IMR-90 (cell line): ENCODE data around the gene NOXO1. TPM values are rescaled to one million over a fixed set of nuclear protein-coding genes. Genes with fewer than 3 reads are reported as not detected.

Experiments used
- ATAC-seq: fragments of 200-7000 bp; cut with Tn5 transposase; 2 replicates; pipeline ENCODE4 v1.9.1; 2020; ENCODE audit warnings: low read depth, mild to moderate bottlenecking, moderate library complexity
- BruUV-seq: library from RNA; stranded (reverse); fragments of 400-500 nt; replicated peaks from 2 replicates; lab custom pipeline; 2021; lab: Mats Ljungman, UMichigan
- CTCF ChIA-PET: fragments of 300-600 bp; formaldehyde crosslinking; extraction: SDS; loops from one replicate; lab custom pipeline; 2021; ENCODE audit warnings: antibody characterized with exemption; lab: Yijun Ruan, JAX
- POLR2A ChIA-PET: fragments of 300-600 bp; sonication (Branson Sonifier 250); formaldehyde crosslinking; loops from one replicate; lab custom pipeline; 2022; ENCODE audit warnings: antibody characterized with exemption; ENCODE audit not compliant: unreplicated experiment; lab: Charles Lee
- DNase-seq: peaks from one replicate; pipeline ENCODE4 v3.0.0; 2013
- H2AFZ ChIP-seq: replicated peaks from 2 replicates; pipeline ENCODE3; 2013; ENCODE audit warnings: low read length, mild to moderate bottlenecking; ENCODE audit not compliant: poor library complexity
- H2AK5ac ChIP-seq: 2 replicates; pipeline ENCODE4 v1.6.1; 2013; ENCODE audit warnings: low read depth, low read length, inconsistent platforms
- H2AK9ac ChIP-seq: replicated peaks from 2 replicates; pipeline ENCODE3; 2013; ENCODE audit warnings: mild to moderate bottlenecking, low read depth, low read length, moderate library complexity; ENCODE audit not compliant: poor library complexity
- H2BK120ac ChIP-seq: 2 replicates; pipeline ENCODE4 v1.6.1; 2013; ENCODE audit warnings: low read depth, low read length, inconsistent platforms
- H2BK15ac ChIP-seq: 3 replicates; pipeline ENCODE4 v1.6.1; 2013; ENCODE audit warnings: low read depth, low read length, inconsistent platforms
- H2BK20ac ChIP-seq: 2 replicates; pipeline ENCODE4 v1.6.1; 2013; ENCODE audit warnings: low read depth, mild to moderate bottlenecking, inconsistent platforms, low read length, moderate library complexity
- H2BK5ac ChIP-seq: 2 replicates; pipeline ENCODE4 v1.6.1; 2013; ENCODE audit warnings: mild to moderate bottlenecking, low read depth, low read length, inconsistent platforms; ENCODE audit not compliant: poor library complexity, severe bottlenecking
- H3K14ac ChIP-seq: replicated peaks from 2 replicates; pipeline ENCODE4 v1.6.1; 2013; ENCODE audit warnings: low read depth, low read length, inconsistent platforms
- H3K18ac ChIP-seq: 2 replicates; pipeline ENCODE4 v1.6.1; 2013; ENCODE audit warnings: low read depth, low read length, control low read depth
- H3K23ac ChIP-seq: 2 replicates; pipeline ENCODE4 v1.6.1; 2013; ENCODE audit warnings: low read depth, low read length, inconsistent platforms
- H3K27ac ChIP-seq: 2 replicates; pipeline ENCODE4 v1.5.1; 2013; ENCODE audit warnings: mild to moderate bottlenecking, control low read depth, low read length; ENCODE audit not compliant: insufficient read depth
- H3K27me3 ChIP-seq: 2 replicates; pipeline ENCODE4 v1.6.1; 2013; ENCODE audit warnings: low read length; ENCODE audit not compliant: control insufficient read depth, insufficient read depth
- H3K36me3 ChIP-seq: 2 replicates; pipeline ENCODE4 v1.6.1; 2013; ENCODE audit warnings: low read length, mixed read lengths; ENCODE audit not compliant: control insufficient read depth, insufficient read depth
- H3K4ac ChIP-seq: 2 replicates; pipeline ENCODE4 v1.6.1; 2013; ENCODE audit warnings: low read depth, low read length, inconsistent platforms
- H3K4me1 ChIP-seq: 2 replicates; pipeline ENCODE4 v1.6.1; 2013; ENCODE audit warnings: low read length, mixed read lengths; ENCODE audit not compliant: control insufficient read depth, insufficient read depth
- H3K4me2 ChIP-seq: 2 replicates; pipeline ENCODE4 v1.6.1; 2013; ENCODE audit warnings: low read depth, mild to moderate bottlenecking, control low read depth, low read length, moderate library complexity
- H3K4me3 ChIP-seq: 2 replicates; pipeline ENCODE4 v1.5.1; 2013; ENCODE audit warnings: low read depth, mild to moderate bottlenecking, control low read depth, low read length, moderate library complexity; ENCODE audit not compliant: insufficient read depth
- H3K56ac ChIP-seq: 2 replicates; pipeline ENCODE4 v1.6.1; 2013; ENCODE audit warnings: low read length, inconsistent platforms; ENCODE audit not compliant: insufficient read depth; ENCODE audit errors: extremely low read depth
- H3K79me1 ChIP-seq, 2 experiments: 2 replicates each; pipeline ENCODE4 v1.6.1; 2013; ENCODE audit warnings: low read length in 2 of 2, inconsistent platforms in 1 of 2, low read depth in 1 of 2
- H3K9ac ChIP-seq: 2 replicates; pipeline ENCODE4 v1.6.1; 2013; ENCODE audit warnings: low read depth, low read length, control low read depth
- H3K9me1 ChIP-seq: 2 replicates; pipeline ENCODE4 v1.6.1; 2013; ENCODE audit warnings: low read length, inconsistent platforms; ENCODE audit not compliant: insufficient read depth
- H3K9me3 ChIP-seq: 2 replicates; pipeline ENCODE4 v1.6.1; 2013; ENCODE audit warnings: low read length; ENCODE audit not compliant: control insufficient read depth, insufficient read depth
- H4K20me1 ChIP-seq: 2 replicates; pipeline ENCODE4 v1.6.1; 2013; ENCODE audit warnings: low read length, inconsistent platforms; ENCODE audit not compliant: insufficient read depth
- H4K5ac ChIP-seq: 2 replicates; pipeline ENCODE4 v1.6.1; 2013; ENCODE audit warnings: mild to moderate bottlenecking, low read depth, low read length, control low read depth
- H4K8ac ChIP-seq, 2 experiments: 2 replicates each; pipeline ENCODE4 v1.6.1; 2013; ENCODE audit warnings: low read depth in 2 of 2, low read length in 2 of 2, control low read depth in 1 of 2, inconsistent platforms in 1 of 2
- H4K91ac ChIP-seq: 2 replicates; pipeline ENCODE4 v1.6.1; 2013; ENCODE audit warnings: low read depth, low read length, inconsistent platforms; ENCODE audit not compliant: insufficient read depth
- BHLHE40 ChIP-seq: fragments of 150-350 bp; IDR thresholded peaks from 2 replicates; pipeline ENCODE4 v1.6.1; 2016; ENCODE audit warnings: mild to moderate bottlenecking, low read depth, low read length
- CEBPB ChIP-seq: IDR thresholded peaks from 2 replicates; pipeline ENCODE4 v1.6.1; 2012; ENCODE audit warnings: low read depth, low read length, improper control_type of control experiment
- CHD1 ChIP-seq: IDR thresholded peaks from 2 replicates; pipeline ENCODE4 v1.6.1; 2012; ENCODE audit warnings: low read depth, low read length, improper control_type of control experiment
- FOS ChIP-seq: fragments of 150-350 bp; IDR thresholded peaks from 2 replicates; pipeline ENCODE4 v1.6.1; 2016; ENCODE audit warnings: low read depth, low read length
- MAFK ChIP-seq: IDR thresholded peaks from 2 replicates; pipeline ENCODE4 v1.6.1; 2012; ENCODE audit warnings: low read depth, low read length, improper control_type of control experiment
- MAZ ChIP-seq: IDR thresholded peaks from 2 replicates; pipeline ENCODE4 v1.6.1; 2012; ENCODE audit warnings: low read depth, mild to moderate bottlenecking, low read length, improper control_type of control experiment, moderate library complexity, borderline replicate concordance
- MXI1 ChIP-seq: IDR thresholded peaks from 2 replicates; pipeline ENCODE4 v1.6.1; 2012; ENCODE audit warnings: low read depth, mild to moderate bottlenecking, low read length, moderate library complexity, borderline replicate concordance
- NFE2L2 ChIP-seq: fragments of 150-350 bp; IDR thresholded peaks from 2 replicates; pipeline ENCODE4 v1.6.1; 2016; ENCODE audit warnings: low read depth, mild to moderate bottlenecking, low read length
- POLR2A ChIP-seq: IDR thresholded peaks from 2 replicates; pipeline ENCODE4 v1.6.1; 2012; ENCODE audit warnings: mild to moderate bottlenecking, low read depth, low read length
- RAD21 ChIP-seq: IDR thresholded peaks from 2 replicates; pipeline ENCODE4 v1.6.1; 2012; ENCODE audit warnings: low read length, improper control_type of control experiment
- RCOR1 ChIP-seq: IDR thresholded peaks from 2 replicates; pipeline ENCODE4 v1.6.1; 2012; ENCODE audit warnings: mild to moderate bottlenecking, low read length, improper control_type of control experiment; ENCODE audit not compliant: insufficient replicate concordance
- RFX5 ChIP-seq: IDR thresholded peaks from 2 replicates; pipeline ENCODE4 v1.8.0; 2012; ENCODE audit warnings: low read depth, mild to moderate bottlenecking, low read length, moderate library complexity
- SMC3 ChIP-seq: fragments of 150-350 bp; IDR thresholded peaks from 2 replicates; pipeline ENCODE4 v1.6.1; 2016; ENCODE audit warnings: low read depth, mild to moderate bottlenecking, antibody characterized with exemption, low read length, moderate library complexity
- WGBS, 2 experiments: methylation state at CpG; one replicate each; pipeline versions ENCODE4 v1.1.5 to v1.1.7; 2013; ENCODE audit warnings: missing lambda C conversion rate in 2 of 2; ENCODE audit not compliant: insufficient read length in 1 of 2; ENCODE audit errors: extremely low coverage in 2 of 2; 5-methylcytosine and 5-hydroxymethylcytosine counted together
- dilution Hi-C: fragments of 300-500 bp; cut with HindIII; formaldehyde crosslinking; loops from one replicate; pipeline ENCODE4 v1.14.3; 2018; ENCODE audit warnings: low sequenced_read_pairs; ENCODE audit not compliant: unreplicated experiment
- in situ Hi-C: fragments of 300-500 bp; cut with MboI; formaldehyde crosslinking; loops from 3 replicates; pipeline ENCODE4 v1.14.3; 2019; ENCODE audit warnings: low sequenced_read_pairs, inconsistent platforms, mixed read lengths
- intact Hi-C: fragments of 100-400 bp; cut with micrococcal nuclease; formaldehyde crosslinking; loops from 2 replicates; pipeline ENCODE4 v1.10.0; 2022
- polyA plus RNA-seq, 3 experiments: library from polyadenylated mRNA; depleted of rRNA; stranded (reverse); fragments of >200 nt; gene quantifications; 2 replicates each; pipeline ENCODE4 v1.2.3, GENCODE V29; 2012; ENCODE audit warnings: low replicate concordance in 1 of 3
- total RNA-seq: library from RNA; depleted of rRNA; stranded (reverse); fragments of >200 nt; gene quantifications from 2 replicates; pipeline ENCODE4 v1.2.3, GENCODE V29; 2012
- TF ChIP-seq, protein P1 (sequence below): conservative IDR thresholded peaks from 2 replicates; pipeline ENCODE4 v1.5.1; 2012; ENCODE audit warnings: mild to moderate bottlenecking, low read depth, low read length, improper control_type of control experiment
- TF ChIP-seq, protein P2 (sequence below): fragments of 150-350 bp; IDR thresholded peaks from 2 replicates; pipeline ENCODE4 v1.6.1; 2017; ENCODE audit warnings: mild to moderate bottlenecking, antibody characterized with exemption, low read length, low read depth
- TF ChIP-seq, protein P3 (sequence below): fragments of 150-350 bp; IDR thresholded peaks from 2 replicates; pipeline ENCODE4 v1.6.1; 2016; ENCODE audit warnings: low read depth, mild to moderate bottlenecking, low read length, moderate library complexity, borderline replicate concordance

Gene NOXO1
- total and polyA plus RNA-seq, 2 of the 4 experiments (the other 2 are of a cell fraction), result 0.56 TPM; not detected in 1

DNA sequence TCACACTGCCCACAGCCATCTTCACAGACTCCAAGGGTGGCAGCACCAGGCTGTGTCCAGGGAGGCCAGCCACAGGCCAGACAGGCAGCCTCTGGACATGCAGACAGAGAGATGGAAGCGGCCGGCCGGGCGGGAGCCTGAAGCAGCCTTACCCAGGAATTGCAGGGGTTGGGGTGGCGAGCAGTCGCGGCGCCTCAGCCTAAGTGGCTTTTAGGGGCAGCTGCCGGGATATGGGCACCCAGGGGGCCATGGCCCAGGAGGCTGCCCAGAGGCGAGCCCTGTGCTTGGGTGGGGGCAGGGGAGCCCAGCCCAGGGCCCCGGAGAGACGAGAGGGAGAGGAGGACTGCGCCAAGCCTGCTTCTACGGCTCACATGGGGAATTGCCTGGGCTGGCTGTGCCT, 44.0 kb upstream of the NOXO1 start:
- dilution Hi-C loops (no loop called here), in situ Hi-C loops (no loop called here)
- POLR2A ChIA-PET, result no interaction called here

More for the DNA sequence above, 44.0 kb upstream of the NOXO1 start:
- H3K79me1 ChIP-seq, result peaks cover 6 to 35% of the 10 kb centered on the region in 2 experiments
- no peak overlapping the region for H3K4me2 ChIP-seq
- no peak for ATAC-seq
- no peak overlapping the region for H4K8ac ChIP-seq
- no peak overlapping the region for H3K18ac ChIP-seq
- peak overlapping the region; percentile 70; the same call in 1 of the 2 replicates for H2AK5ac ChIP-seq
- H3K4me1 ChIP-seq, result peaks cover 20% of the 10 kb centered on the region
- H2AFZ ChIP-seq, result peak overlapping the region; percentile 67
- H3K9ac ChIP-seq, result no peak overlapping the region
- CTCF ChIA-PET, result no interaction called here
- H4K91ac ChIP-seq, result no peak overlapping the region
- no peak overlapping the region for H2BK120ac ChIP-seq
- WGBS, 2 experiments, result 95% methylated on average over 4 of the region's 14 CpGs; no CpG with 5 or more reads in 1 of the 2 experiments
- DNase-seq, result no peak
- 0 out of 2 replicates have a peak overlapping the region, but pooled peaks have one; percentile 12 for H2BK20ac ChIP-seq
- peaks cover 9% of the 10 kb centered on the region; the same call in 1 of the 2 replicates for H3K36me3 ChIP-seq
- H3K27ac ChIP-seq, result no peak overlapping the region
- intact Hi-C loops, result no loop called here
- peaks cover 5% of the 10 kb centered on the region; the same call in 1 of the 2 replicates for H3K27me3 ChIP-seq
- peaks cover 15% of the 10 kb centered on the region for H4K20me1 ChIP-seq
- no peak overlapping the region for H4K5ac ChIP-seq
- H3K14ac ChIP-seq, result no peak overlapping the region
- peak overlapping the region; percentile 33; the same call in 1 of the 2 replicates for H3K4ac ChIP-seq
- peaks cover 9% of the 10 kb centered on the region for H3K9me1 ChIP-seq
- H2AK9ac ChIP-seq, result peak overlapping the region; percentile 96
- TF ChIP-seq RCOR1 (no peak), POLR2A (no peak), MAFK (no peak), MAZ (no peak), NFE2L2 (no peak), CHD1 (no peak), RAD21 (no peak), MXI1 (no peak), CEBPB (no peak), SMC3 (no peak), FOS (no peak), BHLHE40 (no peak), RFX5 (no peak)
- TF ChIP-seq, protein P1, sequence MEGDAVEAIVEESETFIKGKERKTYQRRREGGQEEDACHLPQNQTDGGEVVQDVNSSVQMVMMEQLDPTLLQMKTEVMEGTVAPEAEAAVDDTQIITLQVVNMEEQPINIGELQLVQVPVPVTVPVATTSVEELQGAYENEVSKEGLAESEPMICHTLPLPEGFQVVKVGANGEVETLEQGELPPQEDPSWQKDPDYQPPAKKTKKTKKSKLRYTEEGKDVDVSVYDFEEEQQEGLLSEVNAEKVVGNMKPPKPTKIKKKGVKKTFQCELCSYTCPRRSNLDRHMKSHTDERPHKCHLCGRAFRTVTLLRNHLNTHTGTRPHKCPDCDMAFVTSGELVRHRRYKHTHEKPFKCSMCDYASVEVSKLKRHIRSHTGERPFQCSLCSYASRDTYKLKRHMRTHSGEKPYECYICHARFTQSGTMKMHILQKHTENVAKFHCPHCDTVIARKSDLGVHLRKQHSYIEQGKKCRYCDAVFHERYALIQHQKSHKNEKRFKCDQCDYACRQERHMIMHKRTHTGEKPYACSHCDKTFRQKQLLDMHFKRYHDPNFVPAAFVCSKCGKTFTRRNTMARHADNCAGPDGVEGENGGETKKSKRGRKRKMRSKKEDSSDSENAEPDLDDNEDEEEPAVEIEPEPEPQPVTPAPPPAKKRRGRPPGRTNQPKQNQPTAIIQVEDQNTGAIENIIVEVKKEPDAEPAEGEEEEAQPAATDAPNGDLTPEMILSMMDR, result no peak
- TF ChIP-seq, protein P2, sequence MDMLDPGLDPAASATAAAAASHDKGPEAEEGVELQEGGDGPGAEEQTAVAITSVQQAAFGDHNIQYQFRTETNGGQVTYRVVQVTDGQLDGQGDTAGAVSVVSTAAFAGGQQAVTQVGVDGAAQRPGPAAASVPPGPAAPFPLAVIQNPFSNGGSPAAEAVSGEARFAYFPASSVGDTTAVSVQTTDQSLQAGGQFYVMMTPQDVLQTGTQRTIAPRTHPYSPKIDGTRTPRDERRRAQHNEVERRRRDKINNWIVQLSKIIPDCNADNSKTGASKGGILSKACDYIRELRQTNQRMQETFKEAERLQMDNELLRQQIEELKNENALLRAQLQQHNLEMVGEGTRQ, result no peak
- TF ChIP-seq, protein P3, sequence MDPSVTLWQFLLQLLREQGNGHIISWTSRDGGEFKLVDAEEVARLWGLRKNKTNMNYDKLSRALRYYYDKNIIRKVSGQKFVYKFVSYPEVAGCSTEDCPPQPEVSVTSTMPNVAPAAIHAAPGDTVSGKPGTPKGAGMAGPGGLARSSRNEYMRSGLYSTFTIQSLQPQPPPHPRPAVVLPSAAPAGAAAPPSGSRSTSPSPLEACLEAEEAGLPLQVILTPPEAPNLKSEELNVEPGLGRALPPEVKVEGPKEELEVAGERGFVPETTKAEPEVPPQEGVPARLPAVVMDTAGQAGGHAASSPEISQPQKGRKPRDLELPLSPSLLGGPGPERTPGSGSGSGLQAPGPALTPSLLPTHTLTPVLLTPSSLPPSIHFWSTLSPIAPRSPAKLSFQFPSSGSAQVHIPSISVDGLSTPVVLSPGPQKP, result no peak
- no peak overlapping the region for H3K56ac ChIP-seq
- no peak overlapping the region for H3K4me3 ChIP-seq
- H3K23ac ChIP-seq, result no peak overlapping the region
- no peak overlapping the region for H2BK5ac ChIP-seq
- H3K9me3 ChIP-seq, result no peaks in the 10 kb centered on the region
- BruUV-seq, result no TSS peak
- no peak overlapping the region for H2BK15ac ChIP-seq
